HFF-Myc (cell line): Measurements from ENCODE around the gene UBE2L3.
A peak's percentile ranks its signal among the peaks of the same experiment; 100 is the strongest.
"Not testable (repeated sequence)": the region's sequence is repeated elsewhere in the genome, so short reads cannot be mapped to it uniquely, and the experiment has no call there.

Experiments used
- DNase-seq: peaks from one replicate; pipeline ENCODE4 v3.0.0-alpha.2; 2011; ENCODE audit warnings: low read depth; ENCODE audit errors: extremely low read depth
- H3K4me3 ChIP-seq: replicated peaks from 2 replicates; pipeline ENCODE4 v1.5.1; 2011; ENCODE audit warnings: low read depth, mild to moderate bottlenecking, control low read depth, low read length
- TF ChIP-seq, protein P1 (sequence below): IDR thresholded peaks from 2 replicates; pipeline ENCODE4 v1.5.1; 2012; ENCODE audit warnings: mild to moderate bottlenecking, low read depth, low read length, control low read depth; ENCODE audit errors: missing control alignments

UBE2L3 gene

GRCh38 chr22:21563912-21564311, 3.6 kb upstream of the UBE2L3 start:
- H3K4me3 ChIP-seq = no peak overlapping the region
- TF ChIP-seq, protein P1, sequence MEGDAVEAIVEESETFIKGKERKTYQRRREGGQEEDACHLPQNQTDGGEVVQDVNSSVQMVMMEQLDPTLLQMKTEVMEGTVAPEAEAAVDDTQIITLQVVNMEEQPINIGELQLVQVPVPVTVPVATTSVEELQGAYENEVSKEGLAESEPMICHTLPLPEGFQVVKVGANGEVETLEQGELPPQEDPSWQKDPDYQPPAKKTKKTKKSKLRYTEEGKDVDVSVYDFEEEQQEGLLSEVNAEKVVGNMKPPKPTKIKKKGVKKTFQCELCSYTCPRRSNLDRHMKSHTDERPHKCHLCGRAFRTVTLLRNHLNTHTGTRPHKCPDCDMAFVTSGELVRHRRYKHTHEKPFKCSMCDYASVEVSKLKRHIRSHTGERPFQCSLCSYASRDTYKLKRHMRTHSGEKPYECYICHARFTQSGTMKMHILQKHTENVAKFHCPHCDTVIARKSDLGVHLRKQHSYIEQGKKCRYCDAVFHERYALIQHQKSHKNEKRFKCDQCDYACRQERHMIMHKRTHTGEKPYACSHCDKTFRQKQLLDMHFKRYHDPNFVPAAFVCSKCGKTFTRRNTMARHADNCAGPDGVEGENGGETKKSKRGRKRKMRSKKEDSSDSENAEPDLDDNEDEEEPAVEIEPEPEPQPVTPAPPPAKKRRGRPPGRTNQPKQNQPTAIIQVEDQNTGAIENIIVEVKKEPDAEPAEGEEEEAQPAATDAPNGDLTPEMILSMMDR = no peak
- no peak for DNase-seq

- TF ChIP-seq, protein P1 = no peak
- no peak for DNase-seq
- H3K4me3 ChIP-seq = no peak overlapping the region
Observed at GRCh38 chr22:21564411-21564810, 3.1 kb upstream of the UBE2L3 start.

GRCh38 chr22:21568347-21569075, 997 bp downstream of the UBE2L3 start:
- TF ChIP-seq, protein P1 = no peak
- H3K4me3 ChIP-seq = peak overlapping the region; percentile 95
- no peak for DNase-seq

DNA sequence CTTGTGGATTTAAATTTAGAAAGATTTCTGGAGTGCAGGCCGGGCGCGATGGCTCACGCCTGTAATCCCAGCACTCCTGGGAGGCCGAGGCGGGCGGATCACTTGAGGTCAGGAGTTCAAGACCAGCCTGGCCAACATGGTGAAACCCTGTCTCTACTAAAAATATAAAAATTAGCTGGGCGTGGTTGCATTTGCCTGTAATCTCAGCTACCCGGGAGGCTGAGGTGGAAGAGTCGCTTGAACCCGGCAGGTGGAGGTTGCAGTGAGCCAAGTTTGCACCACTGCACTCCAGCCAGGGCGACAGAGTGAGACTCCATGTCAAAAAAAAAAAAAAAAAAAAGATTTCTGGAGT, 1.5 kb downstream of the UBE2L3 start:
- H3K4me3 ChIP-seq = peak overlapping the region; percentile 95

GRCh38 chr22:21569459-21570170, 2.1 kb downstream of the UBE2L3 start:
- DNase-seq = no peak
- peak overlapping the region; percentile 95 for H3K4me3 ChIP-seq
- TF ChIP-seq, protein P1 = no peak

More for the DNA sequence above, 1.5 kb downstream of the UBE2L3 start:
- not testable (repeated sequence) for DNase-seq

- H3K4me3 ChIP-seq = no peak overlapping the region
- TF ChIP-seq, protein P1 = no peak
- DNase-seq = no peak
Observed at GRCh38 chr22:21570398-21570797, 2.9 kb downstream of the UBE2L3 start.

DNA sequence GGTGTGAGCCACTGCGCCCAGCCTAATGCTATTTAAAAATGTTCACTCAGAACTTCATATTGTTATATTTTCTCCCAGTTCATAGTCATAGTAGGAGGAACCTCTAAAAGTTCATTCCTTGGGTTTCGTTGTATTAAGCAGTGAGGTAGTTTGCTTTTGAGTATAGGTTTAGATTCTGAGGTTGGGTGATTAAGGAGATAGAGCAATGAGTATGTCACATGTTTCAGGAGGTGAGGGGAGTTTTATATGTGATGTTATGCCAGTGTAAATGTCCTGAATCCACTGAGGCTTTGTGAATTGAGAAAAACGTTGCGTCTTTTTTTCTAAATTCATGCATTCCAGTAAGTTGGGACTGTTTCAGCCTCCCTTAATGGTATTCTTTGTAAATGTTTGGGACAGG, 4.2 kb downstream of the UBE2L3 start:
- no peak for DNase-seq
- H3K4me3 ChIP-seq = no peak overlapping the region
- TF ChIP-seq, protein P1 = no peak
